Vagina (tissue), 2 donors: ENCODE results near the gene TMPRSS4.

Experiments
- POLR2AphosphoS5 ChIP-seq, 2 donors: sonication (generic); formaldehyde crosslinking; IDR thresholded peaks; one replicate each; pipeline ENCODE4 v1.9.0; 2017; ENCODE audit warnings: antibody characterized with exemption in 2 of 2, mild to moderate bottlenecking in 2 of 2, low read depth in 1 of 2; ENCODE audit not compliant: insufficient read depth in 1 of 2
- TF ChIP-seq, protein P1 (sequence below), 3 experiments: fragments of 450-650 bp in 2 of 3; fragments of 200-600 bp in 1 of 3; sonication (generic) in 1 of 3; IDR thresholded peaks; one replicate each; pipeline ENCODE4 v1.5.1; 2017 to 2019; ENCODE audit warnings: antibody characterized with exemption in 3 of 3, mild to moderate bottlenecking in 2 of 3, moderate library complexity in 2 of 3

DNA sequence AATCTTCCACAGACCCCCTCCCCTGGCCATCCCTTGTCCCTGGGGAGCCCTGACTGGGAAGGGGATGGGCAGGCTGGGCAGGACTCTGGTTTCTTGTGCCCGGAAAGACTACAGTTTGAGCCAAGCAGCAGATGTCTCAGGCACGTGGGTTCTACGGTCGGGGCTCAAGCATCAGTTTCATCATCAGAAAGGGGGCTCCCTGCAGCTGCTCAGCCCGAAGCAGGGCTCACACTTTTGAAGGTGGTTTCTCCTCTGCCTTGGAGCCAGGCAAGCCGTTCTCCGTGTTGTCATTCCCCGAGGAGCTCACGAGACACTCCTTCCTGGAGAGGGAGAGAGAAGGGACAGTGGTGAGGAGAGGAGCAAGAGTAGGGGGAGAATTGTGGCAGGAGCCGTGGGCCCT lies 59.9 kb downstream of the TMPRSS4 start:
- TF ChIP-seq, protein P1, sequence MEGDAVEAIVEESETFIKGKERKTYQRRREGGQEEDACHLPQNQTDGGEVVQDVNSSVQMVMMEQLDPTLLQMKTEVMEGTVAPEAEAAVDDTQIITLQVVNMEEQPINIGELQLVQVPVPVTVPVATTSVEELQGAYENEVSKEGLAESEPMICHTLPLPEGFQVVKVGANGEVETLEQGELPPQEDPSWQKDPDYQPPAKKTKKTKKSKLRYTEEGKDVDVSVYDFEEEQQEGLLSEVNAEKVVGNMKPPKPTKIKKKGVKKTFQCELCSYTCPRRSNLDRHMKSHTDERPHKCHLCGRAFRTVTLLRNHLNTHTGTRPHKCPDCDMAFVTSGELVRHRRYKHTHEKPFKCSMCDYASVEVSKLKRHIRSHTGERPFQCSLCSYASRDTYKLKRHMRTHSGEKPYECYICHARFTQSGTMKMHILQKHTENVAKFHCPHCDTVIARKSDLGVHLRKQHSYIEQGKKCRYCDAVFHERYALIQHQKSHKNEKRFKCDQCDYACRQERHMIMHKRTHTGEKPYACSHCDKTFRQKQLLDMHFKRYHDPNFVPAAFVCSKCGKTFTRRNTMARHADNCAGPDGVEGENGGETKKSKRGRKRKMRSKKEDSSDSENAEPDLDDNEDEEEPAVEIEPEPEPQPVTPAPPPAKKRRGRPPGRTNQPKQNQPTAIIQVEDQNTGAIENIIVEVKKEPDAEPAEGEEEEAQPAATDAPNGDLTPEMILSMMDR (IDR thresholded peaks at IDR 0.05) = no peak
- TF ChIP-seq POLR2AphosphoS5 (IDR thresholded peaks at IDR 0.05; ENCODE audit: insufficient read depth in 1 of 2, low read depth in 1 of 2) = no peak
